HL-60 (cell line): Measurements from ENCODE around the gene DNAAF8.
"Not testable (repeated sequence)": the region's sequence is repeated elsewhere in the genome, so short reads cannot be mapped to it uniquely, and the experiment has no call there.

Experiments
- DNase-seq, 2 experiments: peaks; one replicate each; pipeline ENCODE4 v3.0.0-alpha.2; 2010 to 2020; ENCODE audit warnings: low read depth in 1 of 2, low spot score in 1 of 2
- H3K27ac ChIP-seq: fragments of 250-450 bp; sonication (Bioruptor Pico); replicated peaks from 2 replicates; pipeline ENCODE4 v1.5.1; 2020; ENCODE audit warnings: mild to moderate bottlenecking, moderate library complexity
- H3K27me3 ChIP-seq: fragments of 250-450 bp; sonication (Bioruptor Pico); 2 replicates; pipeline ENCODE4 v1.5.1; 2021; ENCODE audit warnings: mild to moderate bottlenecking, moderate library complexity; ENCODE audit not compliant: insufficient read depth, poor library complexity, severe bottlenecking
- H3K4me3 ChIP-seq: replicated peaks from 2 replicates; pipeline ENCODE4 v1.5.1; 2011; ENCODE audit warnings: mild to moderate bottlenecking, control low read depth, low read length; ENCODE audit not compliant: insufficient read depth
- GABPA ChIP-seq: IDR thresholded peaks from 2 replicates; pipeline ENCODE4 v1.6.1; 2012; ENCODE audit warnings: low read depth
- POLR2AphosphoS5 ChIP-seq: IDR thresholded peaks from 2 replicates; pipeline ENCODE4 v1.6.1; 2012; ENCODE audit warnings: low read depth
- SPI1 ChIP-seq: IDR thresholded peaks from 2 replicates; pipeline ENCODE4 v1.6.1; 2012; ENCODE audit warnings: low read depth, mild to moderate bottlenecking, borderline replicate concordance
- TF ChIP-seq, protein P1 (sequence below): IDR thresholded peaks from one replicate; pipeline ENCODE4 v1.5.1; 2011; ENCODE audit warnings: low read length, control low read depth, inconsistent platforms; ENCODE audit not compliant: insufficient read depth
- TF ChIP-seq, protein P2 (sequence below): IDR thresholded peaks from 2 replicates; pipeline ENCODE4 v1.6.1; 2012; ENCODE audit warnings: low read depth; ENCODE audit not compliant: insufficient replicate concordance

DNAAF8 gene

GRCh38 chr16:4736546-4736945 lies 2.2 kb downstream of the DNAAF8 start:
- no peaks in the 10 kb centered on the region for H3K27me3 ChIP-seq
- TF ChIP-seq, protein P1, sequence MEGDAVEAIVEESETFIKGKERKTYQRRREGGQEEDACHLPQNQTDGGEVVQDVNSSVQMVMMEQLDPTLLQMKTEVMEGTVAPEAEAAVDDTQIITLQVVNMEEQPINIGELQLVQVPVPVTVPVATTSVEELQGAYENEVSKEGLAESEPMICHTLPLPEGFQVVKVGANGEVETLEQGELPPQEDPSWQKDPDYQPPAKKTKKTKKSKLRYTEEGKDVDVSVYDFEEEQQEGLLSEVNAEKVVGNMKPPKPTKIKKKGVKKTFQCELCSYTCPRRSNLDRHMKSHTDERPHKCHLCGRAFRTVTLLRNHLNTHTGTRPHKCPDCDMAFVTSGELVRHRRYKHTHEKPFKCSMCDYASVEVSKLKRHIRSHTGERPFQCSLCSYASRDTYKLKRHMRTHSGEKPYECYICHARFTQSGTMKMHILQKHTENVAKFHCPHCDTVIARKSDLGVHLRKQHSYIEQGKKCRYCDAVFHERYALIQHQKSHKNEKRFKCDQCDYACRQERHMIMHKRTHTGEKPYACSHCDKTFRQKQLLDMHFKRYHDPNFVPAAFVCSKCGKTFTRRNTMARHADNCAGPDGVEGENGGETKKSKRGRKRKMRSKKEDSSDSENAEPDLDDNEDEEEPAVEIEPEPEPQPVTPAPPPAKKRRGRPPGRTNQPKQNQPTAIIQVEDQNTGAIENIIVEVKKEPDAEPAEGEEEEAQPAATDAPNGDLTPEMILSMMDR: no peak
- no peak for TF ChIP-seq SPI1
- no peak for TF ChIP-seq POLR2AphosphoS5
- TF ChIP-seq, protein P2, sequence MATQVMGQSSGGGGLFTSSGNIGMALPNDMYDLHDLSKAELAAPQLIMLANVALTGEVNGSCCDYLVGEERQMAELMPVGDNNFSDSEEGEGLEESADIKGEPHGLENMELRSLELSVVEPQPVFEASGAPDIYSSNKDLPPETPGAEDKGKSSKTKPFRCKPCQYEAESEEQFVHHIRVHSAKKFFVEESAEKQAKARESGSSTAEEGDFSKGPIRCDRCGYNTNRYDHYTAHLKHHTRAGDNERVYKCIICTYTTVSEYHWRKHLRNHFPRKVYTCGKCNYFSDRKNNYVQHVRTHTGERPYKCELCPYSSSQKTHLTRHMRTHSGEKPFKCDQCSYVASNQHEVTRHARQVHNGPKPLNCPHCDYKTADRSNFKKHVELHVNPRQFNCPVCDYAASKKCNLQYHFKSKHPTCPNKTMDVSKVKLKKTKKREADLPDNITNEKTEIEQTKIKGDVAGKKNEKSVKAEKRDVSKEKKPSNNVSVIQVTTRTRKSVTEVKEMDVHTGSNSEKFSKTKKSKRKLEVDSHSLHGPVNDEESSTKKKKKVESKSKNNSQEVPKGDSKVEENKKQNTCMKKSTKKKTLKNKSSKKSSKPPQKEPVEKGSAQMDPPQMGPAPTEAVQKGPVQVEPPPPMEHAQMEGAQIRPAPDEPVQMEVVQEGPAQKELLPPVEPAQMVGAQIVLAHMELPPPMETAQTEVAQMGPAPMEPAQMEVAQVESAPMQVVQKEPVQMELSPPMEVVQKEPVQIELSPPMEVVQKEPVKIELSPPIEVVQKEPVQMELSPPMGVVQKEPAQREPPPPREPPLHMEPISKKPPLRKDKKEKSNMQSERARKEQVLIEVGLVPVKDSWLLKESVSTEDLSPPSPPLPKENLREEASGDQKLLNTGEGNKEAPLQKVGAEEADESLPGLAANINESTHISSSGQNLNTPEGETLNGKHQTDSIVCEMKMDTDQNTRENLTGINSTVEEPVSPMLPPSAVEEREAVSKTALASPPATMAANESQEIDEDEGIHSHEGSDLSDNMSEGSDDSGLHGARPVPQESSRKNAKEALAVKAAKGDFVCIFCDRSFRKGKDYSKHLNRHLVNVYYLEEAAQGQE: no peak
- TF ChIP-seq GABPA: no peak

DNA sequence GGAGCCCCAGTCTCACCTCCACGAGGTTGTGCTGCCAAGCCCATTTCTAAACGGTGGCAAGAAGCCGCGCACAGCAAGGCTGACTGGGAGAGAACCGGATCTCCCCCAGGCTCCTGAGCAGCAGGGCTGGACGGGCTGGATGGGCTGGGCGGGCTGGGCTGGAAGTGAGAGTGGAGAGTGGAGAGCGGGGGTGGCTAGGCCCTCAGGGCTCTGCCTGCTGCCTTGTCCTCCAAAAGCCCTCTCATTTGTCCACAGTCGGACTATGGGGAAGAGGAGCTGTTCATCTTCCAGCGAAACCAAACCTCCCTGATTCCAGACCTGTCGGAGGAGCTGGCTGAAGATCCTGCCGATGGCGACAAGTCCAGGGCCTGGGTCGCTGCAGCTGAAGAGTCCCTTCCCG lies 3.2 kb downstream of the DNAAF8 start:
- Histone ChIP-seq H3K27me3 (no peaks in the 10 kb centered on the region), H3K27ac (no peak overlapping the region), H3K4me3 (no peak overlapping the region)
- TF ChIP-seq, protein P2: no peak
- TF ChIP-seq GABPA (no peak), POLR2AphosphoS5 (no peak), SPI1 (no peak)
- TF ChIP-seq, protein P1: no peak
- DNase-seq: no peak

More at GRCh38 chr16:4736546-4736945, 2.2 kb downstream of the DNAAF8 start:
- H3K4me3 ChIP-seq: no peak overlapping the region
- no peak overlapping the region for H3K27ac ChIP-seq
- no peak for DNase-seq

DNA sequence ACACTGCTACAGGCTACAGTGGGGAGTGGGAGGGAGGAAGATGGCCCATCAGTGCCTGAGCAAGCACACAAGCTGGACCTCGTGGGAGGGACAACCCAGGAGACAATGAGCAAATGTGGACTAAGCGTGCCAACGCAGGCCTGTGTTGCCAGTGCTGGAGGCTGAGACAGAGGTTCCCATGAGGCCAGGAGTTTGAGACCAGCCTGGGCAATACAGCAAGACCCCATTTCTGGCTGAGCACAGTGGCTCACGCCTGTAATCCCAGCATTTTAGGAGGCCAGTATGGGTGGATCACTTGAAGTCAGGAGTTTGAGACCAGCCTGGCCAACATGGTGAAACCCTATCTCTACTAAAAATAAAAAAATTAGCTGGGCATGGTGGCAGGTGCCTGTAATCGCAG lies 4.0 kb downstream of the DNAAF8 start:
- H3K27me3 ChIP-seq, DNase-seq, H3K27ac ChIP-seq, H3K4me3 ChIP-seq: not testable (repeated sequence)

DNA sequence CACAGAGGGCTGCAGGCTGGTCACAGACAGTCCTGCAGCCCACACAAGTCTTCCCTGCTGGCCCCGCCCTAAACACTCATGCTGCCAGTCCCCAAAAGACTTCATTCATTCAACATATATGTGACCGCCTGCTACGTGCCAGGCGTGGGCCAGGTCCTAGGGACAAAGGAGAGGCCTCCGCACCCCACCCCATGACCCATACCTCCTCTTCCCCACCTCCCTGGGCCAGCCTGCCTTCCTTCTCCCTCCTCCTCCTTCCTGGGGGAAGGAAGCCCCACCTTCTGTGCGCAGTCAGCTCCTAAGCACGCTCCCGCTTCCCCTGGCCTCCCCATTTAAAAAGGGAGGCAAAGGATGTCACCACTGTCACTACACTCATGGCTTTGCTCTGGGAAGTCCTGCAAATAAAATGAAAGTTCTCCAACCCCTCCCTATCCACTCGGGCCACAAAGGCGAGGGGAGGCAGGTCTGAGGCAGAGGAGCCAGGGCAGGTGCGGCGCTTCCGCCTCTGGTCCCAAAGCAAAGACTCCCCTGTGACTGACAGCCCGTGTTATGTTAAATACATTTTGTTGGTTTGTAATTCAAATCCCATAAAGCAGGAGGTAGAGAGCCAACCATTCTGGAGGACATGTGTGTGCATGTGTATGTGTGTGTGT lies 9.0 kb downstream of the DNAAF8 start:
- TF ChIP-seq SPI1: no peak
- no peak for DNase-seq
- H3K4me3 ChIP-seq: no peak overlapping the region
- H3K27me3 ChIP-seq: no peaks in the 10 kb centered on the region
- H3K27ac ChIP-seq: no peak overlapping the region

- TF ChIP-seq, protein P2: no peak
- no peak for TF ChIP-seq POLR2AphosphoS5
- TF ChIP-seq, protein P1: no peak
- TF ChIP-seq GABPA: no peak
- no peak for TF ChIP-seq SPI1
- H3K27ac ChIP-seq: no peak overlapping the region
- H3K4me3 ChIP-seq: no peak overlapping the region
- DNase-seq: no peak
- H3K27me3 ChIP-seq: no peaks in the 10 kb centered on the region
Observed at GRCh38 chr16:4744555-4745273, 10.4 kb downstream of the DNAAF8 start.
